ENCODE data around the gene VKORC1.
"Not testable (repeated sequence)": the region's sequence is repeated elsewhere in the genome, so short reads cannot be mapped to it uniquely, and the experiment has no call there.

Gene VKORC1

GRCh38 chr16:31106509-31107464 is 12.2 kb upstream of the VKORC1 start:
- H3K4me3 ChIP-seq (ENCODE audit: control insufficient read depth, low read depth, low read length), result no peak overlapping the region
- no peak for TF ChIP-seq CTCF (IDR thresholded peaks at IDR 0.05; ENCODE audit: control insufficient read depth, insufficient read depth, low read depth, low read length, missing control alignments)
- DNase-seq (ENCODE audit: low read depth), result no peak

DNA sequence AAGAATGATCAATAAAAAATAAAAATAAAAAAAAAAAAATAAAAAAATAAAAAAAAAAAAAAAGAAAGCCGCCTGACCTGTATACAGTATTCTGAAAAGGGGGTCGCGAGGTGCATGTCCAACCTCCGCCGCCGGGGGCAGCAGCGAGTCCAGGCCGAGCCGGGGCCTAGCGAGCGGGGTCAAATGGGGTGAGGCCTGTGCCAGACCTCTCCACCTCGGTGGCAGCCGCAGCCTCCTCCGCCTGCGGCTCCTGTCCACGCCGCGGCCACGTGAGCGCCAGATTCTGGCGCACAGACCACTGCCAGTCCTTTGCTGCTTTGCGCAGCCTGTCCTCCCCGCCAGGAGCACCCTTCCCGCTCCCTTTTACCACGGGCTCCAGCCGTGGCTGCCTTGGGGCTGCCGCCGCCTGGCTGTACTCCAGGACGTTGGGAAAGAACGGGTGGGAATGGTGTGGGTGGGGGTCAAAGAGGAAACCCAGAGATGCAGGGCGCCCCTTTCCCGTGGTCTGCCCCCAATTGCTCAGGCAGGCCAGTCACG is 11.1 kb upstream of the VKORC1 start:
- no peak overlapping the region for H3K4me3 ChIP-seq (ENCODE audit: control insufficient read depth, low read depth, low read length)
- no peak for DNase-seq (ENCODE audit: low read depth)
- TF ChIP-seq CTCF (IDR thresholded peaks at IDR 0.05; ENCODE audit: control insufficient read depth, insufficient read depth, low read depth, low read length, missing control alignments), result peak; percentile 86

DNA sequence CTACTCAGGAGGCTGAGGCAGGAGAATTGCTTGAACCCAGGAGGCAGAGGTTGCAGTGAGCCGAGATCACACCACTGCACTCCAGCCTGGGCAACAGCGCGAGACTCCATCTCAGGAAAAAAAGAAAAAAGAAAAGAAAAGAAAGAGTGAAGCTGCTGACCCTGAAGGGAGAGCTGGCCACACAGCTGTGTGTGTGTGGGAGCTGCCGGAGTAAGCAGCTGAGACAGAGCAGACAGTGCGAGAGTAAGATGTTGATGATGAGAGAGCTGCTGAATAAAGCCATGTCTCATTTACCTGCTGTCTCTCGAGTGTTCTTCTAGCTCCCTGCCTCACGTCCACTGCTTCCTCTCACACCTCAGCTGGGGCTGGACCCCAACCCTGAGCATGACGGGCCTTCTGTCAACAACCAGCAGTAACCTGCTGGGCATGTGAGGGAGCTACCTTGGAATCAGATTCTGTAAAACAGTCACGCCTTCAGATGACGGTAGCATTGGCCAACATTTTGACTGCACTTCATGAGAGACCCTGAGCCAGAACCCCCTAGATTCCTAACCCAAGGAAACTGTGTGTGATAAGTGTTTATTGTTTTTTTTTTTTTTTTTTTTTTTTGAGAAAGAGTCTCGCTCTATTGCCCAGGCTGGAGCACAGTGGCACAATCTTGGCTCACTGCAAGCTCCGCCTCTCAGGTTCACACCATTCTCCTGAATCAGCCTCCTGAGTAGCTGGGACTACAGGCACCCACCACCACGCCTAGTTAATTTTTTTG is 6.5 kb upstream of the VKORC1 start:
- DNase-seq (ENCODE audit: low read depth); H3K4me3 ChIP-seq (ENCODE audit: control insufficient read depth, low read depth, low read length): not testable (repeated sequence)

GRCh38 chr16:31099860-31100638 is 5.5 kb upstream of the VKORC1 start:
- H3K4me3 ChIP-seq (ENCODE audit: control insufficient read depth, low read depth, low read length), result no peak overlapping the region
- no peak for DNase-seq (ENCODE audit: low read depth)
- TF ChIP-seq CTCF (IDR thresholded peaks at IDR 0.05; ENCODE audit: control insufficient read depth, insufficient read depth, low read depth, low read length, missing control alignments), result no peak

GRCh38 chr16:31094088-31094423 is 541 bp downstream of the VKORC1 start:
- no peak for TF ChIP-seq CTCF (IDR thresholded peaks at IDR 0.05; ENCODE audit: control insufficient read depth, insufficient read depth, low read depth, low read length, missing control alignments)
- H3K4me3 ChIP-seq (ENCODE audit: control insufficient read depth, low read depth, low read length), result peak overlapping the region; percentile 97
- no peak for DNase-seq (ENCODE audit: low read depth)

DNA sequence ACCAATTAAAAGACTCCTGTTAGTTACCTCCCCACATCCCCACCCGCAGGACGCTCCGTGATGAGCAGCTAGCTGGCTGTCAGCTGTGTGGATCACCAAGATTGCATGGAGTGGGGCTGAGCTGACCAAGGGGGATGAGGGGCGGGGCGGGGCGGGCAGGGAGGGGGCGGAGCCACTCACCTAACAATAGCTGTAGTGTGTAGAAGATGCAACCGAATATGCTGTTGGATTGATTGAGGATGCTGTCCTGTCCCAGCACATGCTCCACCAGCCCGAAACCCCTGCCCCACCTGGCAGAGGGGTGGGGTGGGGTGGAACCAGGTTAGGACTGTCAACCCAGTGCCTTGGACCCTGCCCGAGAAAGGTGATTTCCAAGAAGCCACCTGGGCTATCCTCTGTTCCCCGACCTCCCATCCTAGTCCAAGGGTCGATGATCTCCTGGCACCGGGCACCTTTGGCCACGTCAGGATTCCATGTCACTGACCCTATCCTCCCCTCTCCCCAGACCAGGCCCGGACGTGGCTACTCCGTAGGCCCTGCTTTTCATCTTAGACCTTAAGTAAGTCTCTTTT is 1.4 kb downstream of the VKORC1 start:
- no peak for DNase-seq (ENCODE audit: low read depth)
- no peak for TF ChIP-seq CTCF (IDR thresholded peaks at IDR 0.05; ENCODE audit: control insufficient read depth, insufficient read depth, low read depth, low read length, missing control alignments)

More for the DNA sequence above, 1.4 kb downstream of the VKORC1 start:
- H3K4me3 ChIP-seq (ENCODE audit: control insufficient read depth, low read depth, low read length), result peak overlapping the region; percentile 97

Data from AG09309 (cell line).